Prostate gland (tissue), 2 donors: ENCODE measurements around the gene ZC3H13.

Experiments
- POLR2A ChIP-seq: fragments of 450-650 bp; IDR thresholded peaks from one replicate; pipeline ENCODE4 v1.6.1; 2016; ENCODE audit warnings: antibody characterized with exemption, mild to moderate bottlenecking
- POLR2AphosphoS5 ChIP-seq: sonication (generic); formaldehyde crosslinking; IDR thresholded peaks from one replicate; pipeline ENCODE4 v1.6.1; 2017; ENCODE audit warnings: antibody characterized with exemption
- TF ChIP-seq, protein P1 (sequence below), 4 experiments: fragments of 200-600 bp in 2 of 4; fragments of 450-650 bp in 2 of 4; sonication (generic) in 2 of 4; IDR thresholded peaks; 1 replicate in 3 of 4; 2 replicates in 1 of 4; pipeline ENCODE4 v1.5.1; 2016 to 2019; ENCODE audit warnings: antibody characterized with exemption in 4 of 4, mild to moderate bottlenecking in 2 of 4, moderate library complexity in 2 of 4

DNA sequence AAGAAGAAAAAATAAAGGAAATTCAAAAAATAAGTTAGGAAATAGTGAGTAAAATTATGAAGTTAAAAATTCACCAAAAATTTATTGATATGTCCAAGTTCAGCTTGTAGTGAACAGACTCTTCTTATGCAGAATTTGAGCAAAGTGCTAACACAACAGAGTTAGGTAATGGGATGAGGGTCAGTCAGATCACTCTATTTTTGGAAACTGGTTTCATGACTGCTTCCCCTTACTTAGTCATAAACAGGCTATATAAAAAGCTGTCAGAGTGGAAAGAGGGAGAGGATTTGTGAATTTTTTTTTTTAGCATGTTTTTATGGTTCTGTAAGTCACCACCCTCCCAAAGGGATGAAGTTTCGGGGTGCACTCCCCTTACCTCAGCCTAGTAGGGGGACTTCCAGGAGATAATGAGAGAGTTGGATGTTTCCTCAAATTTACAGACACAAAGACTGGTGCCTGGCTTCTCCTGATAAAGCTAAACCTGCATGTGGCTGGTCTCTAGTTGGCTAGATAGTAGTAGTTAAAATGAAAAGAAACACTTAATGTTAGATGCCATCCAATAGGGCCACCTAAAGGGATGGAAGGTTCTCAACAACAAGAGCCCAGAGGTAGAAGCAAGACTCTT is 47.8 kb upstream of the ZC3H13 start:
- TF ChIP-seq, protein P1, sequence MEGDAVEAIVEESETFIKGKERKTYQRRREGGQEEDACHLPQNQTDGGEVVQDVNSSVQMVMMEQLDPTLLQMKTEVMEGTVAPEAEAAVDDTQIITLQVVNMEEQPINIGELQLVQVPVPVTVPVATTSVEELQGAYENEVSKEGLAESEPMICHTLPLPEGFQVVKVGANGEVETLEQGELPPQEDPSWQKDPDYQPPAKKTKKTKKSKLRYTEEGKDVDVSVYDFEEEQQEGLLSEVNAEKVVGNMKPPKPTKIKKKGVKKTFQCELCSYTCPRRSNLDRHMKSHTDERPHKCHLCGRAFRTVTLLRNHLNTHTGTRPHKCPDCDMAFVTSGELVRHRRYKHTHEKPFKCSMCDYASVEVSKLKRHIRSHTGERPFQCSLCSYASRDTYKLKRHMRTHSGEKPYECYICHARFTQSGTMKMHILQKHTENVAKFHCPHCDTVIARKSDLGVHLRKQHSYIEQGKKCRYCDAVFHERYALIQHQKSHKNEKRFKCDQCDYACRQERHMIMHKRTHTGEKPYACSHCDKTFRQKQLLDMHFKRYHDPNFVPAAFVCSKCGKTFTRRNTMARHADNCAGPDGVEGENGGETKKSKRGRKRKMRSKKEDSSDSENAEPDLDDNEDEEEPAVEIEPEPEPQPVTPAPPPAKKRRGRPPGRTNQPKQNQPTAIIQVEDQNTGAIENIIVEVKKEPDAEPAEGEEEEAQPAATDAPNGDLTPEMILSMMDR (IDR thresholded peaks at IDR 0.05), result no peak
- no peak for TF ChIP-seq POLR2AphosphoS5
- no peak for TF ChIP-seq POLR2A
